GM13977 (cell line): ENCODE results near the gene BCAS3.

Experiments
- DNase-seq: peaks from one replicate; pipeline ENCODE4 v3.0.0; 2012; ENCODE audit warnings: low spot score
- CTCF ChIP-seq: IDR thresholded peaks from 2 replicates; pipeline ENCODE4 v1.5.1; 2012; ENCODE audit warnings: mild to moderate bottlenecking, control low read depth; ENCODE audit not compliant: insufficient read depth; ENCODE audit errors: extremely low read depth, missing control alignments
- in situ Hi-C: fragments of 300-500 bp; cut with MboI; formaldehyde crosslinking; loops from one replicate; pipeline ENCODE4 v1.12.0; 2022; ENCODE audit warnings: low sequenced_read_pairs, low pct_unique_long_range_greater_than_20kb, mixed read lengths, inconsistent platforms; ENCODE audit not compliant: unreplicated experiment

Gene BCAS3

DNA sequence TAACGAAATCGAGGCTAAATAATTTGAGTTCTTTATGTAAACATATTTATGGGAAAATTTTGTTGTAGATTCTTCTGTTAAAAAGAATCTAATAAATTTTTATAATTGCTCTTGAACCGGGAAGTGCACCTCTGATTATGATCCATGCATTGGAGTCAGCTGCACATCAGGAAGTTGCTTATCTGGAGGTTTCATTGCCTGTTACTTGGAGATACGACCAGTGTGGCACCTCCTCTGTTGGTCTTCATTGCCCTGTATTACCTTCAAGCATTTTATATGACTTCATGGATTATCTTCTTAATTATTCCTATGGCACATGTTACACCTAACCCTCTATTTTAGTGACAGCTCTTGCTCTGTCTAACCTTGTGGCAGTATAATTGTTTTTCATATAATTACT lies 409.4 kb downstream of the BCAS3 start:
- no peak for TF ChIP-seq CTCF
- no peak for DNase-seq
- in situ Hi-C loops = no loop called here

- in situ Hi-C loops = no loop called here
- TF ChIP-seq CTCF = no peak
- no peak for DNase-seq
Observed at GRCh38 chr17:61088556-61088955, 410.9 kb downstream of the BCAS3 start.

DNA sequence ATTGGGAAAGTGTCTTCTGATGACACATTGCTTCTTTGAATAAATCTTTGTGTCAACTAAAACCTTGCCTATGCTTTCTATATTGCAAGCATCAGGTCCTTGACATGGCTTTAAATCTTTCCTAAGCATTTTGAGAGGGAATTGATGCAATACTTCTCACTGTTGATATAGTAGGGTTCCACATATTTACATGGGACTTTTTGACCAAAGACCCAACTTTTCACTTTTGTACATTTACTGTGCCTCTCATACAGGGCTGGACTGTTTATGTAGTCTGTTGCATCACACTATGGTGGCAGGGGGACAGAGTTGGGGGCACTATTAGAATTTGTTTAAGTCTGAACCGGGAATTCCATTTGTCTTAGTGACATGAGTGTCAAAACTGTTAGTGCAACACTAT lies 413.4 kb downstream of the BCAS3 start:
- in situ Hi-C loops = no loop called here
- TF ChIP-seq CTCF = no peak
- DNase-seq = no peak

DNA sequence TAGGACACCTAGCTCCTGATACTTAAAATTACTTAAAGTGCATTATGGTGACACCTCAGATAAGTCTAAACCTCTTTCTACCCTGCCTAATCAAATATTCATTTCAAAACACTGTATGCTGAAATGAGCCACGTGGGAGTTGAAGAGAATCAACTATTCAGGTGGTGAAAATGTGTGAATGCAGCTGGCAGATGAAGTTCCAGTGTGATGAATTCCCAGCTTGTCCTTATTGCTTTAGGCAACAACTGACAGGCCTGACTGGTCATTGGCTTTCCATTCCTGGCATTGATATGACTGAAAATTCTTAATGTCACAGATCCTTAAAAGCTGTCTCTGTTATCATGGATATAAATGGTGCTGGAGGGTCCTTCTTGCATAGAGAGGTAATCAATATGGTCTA lies 420.1 kb downstream of the BCAS3 start:
- in situ Hi-C loops = no loop called here
- no peak for DNase-seq
- TF ChIP-seq CTCF = no peak

DNA sequence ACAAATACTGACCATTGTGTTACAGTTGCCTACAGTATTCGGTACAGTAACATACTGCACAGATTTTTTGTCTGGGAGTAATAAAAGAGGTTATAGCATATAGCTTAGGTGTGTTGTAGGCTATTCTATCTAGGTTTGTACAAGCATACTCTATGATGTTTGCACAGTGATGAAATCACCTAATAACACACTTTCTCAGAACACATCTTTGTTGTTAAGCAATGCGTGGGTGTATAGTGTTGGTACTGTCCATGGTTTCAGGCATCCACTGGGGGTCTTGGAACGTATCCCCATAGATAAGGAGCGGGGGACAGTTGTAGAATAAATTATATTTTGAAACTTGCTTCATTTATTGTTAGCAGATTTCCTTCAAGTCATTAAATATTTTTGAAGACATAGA lies 428.7 kb downstream of the BCAS3 start:
- no peak for TF ChIP-seq CTCF
- in situ Hi-C loops = no loop called here
- DNase-seq = no peak

GRCh38 chr17:61116577-61116976 lies 438.9 kb downstream of the BCAS3 start:
- TF ChIP-seq CTCF = no peak
- in situ Hi-C loops = no loop called here
- DNase-seq = no peak

DNA sequence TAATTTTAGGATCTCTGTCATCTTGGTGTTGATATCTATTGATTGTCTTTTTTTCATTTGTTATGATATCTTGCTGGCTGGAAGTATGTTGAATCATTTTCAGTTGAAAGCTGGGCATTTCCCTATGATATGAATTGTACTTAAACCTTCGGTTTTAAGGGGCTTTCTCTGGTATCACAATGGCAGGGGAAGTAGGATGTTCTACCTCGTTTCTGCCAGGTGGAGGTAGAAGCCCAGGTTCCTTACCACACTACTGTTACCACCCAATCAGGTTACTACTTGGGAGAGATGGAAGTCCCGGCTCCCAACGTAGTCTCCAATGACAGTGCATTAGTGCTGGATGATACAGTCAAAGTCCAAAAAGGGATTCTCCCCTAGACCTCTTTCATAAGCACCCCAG lies 440.3 kb downstream of the BCAS3 start:
- DNase-seq = no peak
- in situ Hi-C loops = no loop called here
- no peak for TF ChIP-seq CTCF
